CD4-positive, alpha-beta T cell treated with Interleukin-6 for 4 hours (primary cell): ENCODE measurements around the gene IQSEC3.
"Not testable (repeated sequence)": the region's sequence is repeated elsewhere in the genome, so short reads cannot be mapped to it uniquely, and the experiment has no call there.

Source experiments
- DNase-seq: peaks from one replicate; pipeline ENCODE4 v3.0.0-alpha.2; 2020; ENCODE audit warnings: mixed read lengths

Gene IQSEC3

DNA sequence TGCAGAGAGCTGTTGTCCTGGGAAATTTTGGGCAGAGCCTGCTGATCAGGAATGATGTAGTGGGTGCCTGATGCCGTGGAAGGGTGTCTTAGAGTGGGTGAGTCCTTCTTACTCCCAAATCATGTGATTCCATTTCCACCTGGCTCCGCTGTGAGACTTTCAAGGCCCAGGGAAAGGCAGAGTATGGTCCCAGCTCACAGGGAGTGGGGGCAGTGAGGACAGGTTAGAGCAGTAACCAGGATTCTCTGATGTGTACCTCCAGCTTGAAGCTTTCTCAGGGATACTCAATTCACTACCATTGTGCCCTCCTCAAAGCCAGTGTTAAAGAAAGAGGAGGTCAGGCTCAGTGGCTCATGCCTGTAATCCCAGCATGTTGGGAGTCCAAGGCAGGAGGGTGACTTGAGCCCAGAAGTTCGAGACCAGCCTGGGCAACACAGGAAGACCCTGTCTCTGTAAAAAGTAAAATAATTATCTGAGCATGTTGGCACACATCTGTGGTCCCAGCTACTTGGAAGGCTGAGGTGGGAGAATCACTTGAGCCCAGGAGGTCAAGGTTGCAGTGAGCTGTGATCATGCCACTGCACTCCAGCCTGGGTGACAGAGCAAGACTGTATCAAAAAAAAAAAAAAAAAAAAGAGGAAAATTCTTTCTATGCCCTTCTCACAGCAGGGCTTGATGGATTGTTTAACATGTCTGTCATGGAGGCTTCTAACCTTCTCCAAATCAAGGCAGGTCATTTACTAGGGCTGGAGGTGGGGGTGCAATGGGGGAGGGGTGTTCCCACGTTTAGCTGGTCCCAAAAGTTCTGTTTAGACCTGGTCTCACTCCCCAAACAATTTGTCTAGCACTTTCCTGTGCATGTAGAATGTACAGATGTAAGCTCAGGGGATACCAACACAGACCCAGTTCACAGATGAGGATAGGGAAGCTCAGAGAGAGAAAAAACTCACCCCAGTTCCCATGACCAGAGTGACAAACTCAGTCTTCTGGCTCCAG lies 12.5 kb upstream of the IQSEC3 start:
- DNase-seq, result no peak

DNA sequence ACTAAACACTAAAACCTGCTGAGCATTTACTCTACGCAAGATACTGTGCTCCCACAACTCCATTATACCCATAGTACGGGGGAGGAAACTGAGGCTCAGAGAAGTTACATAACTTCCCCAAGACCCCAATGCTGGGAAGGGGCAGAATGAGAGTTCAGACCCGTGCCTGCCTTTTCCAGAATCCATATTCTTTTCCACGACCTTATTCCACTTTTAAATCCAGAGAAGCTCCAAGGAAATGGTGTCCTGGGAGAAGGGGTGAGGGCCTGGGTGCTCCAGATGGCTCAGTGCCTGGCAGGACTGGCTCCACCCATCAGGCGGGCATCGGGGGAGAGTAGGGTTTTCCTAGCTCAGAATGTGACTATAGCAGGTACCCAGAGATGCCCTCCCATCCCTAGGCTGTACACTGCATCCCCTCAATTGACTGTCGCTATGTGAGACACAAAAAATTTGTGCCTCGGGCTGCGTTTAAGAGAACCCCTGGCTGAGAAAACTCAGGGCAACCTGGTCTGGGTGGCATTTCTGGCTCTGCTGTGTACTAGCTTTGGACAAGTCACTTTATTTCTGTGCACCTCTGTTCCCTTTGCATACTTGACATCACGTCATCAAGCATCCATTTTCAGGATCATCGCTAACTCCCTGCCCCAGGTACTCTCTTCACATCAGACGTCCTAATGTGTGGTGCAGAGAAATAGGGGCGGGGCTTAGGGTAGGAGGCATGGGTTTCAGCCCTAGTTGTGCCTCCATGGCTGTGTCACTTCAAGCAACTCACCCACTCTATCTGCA lies 11.6 kb upstream of the IQSEC3 start:
- no peak for DNase-seq

DNA sequence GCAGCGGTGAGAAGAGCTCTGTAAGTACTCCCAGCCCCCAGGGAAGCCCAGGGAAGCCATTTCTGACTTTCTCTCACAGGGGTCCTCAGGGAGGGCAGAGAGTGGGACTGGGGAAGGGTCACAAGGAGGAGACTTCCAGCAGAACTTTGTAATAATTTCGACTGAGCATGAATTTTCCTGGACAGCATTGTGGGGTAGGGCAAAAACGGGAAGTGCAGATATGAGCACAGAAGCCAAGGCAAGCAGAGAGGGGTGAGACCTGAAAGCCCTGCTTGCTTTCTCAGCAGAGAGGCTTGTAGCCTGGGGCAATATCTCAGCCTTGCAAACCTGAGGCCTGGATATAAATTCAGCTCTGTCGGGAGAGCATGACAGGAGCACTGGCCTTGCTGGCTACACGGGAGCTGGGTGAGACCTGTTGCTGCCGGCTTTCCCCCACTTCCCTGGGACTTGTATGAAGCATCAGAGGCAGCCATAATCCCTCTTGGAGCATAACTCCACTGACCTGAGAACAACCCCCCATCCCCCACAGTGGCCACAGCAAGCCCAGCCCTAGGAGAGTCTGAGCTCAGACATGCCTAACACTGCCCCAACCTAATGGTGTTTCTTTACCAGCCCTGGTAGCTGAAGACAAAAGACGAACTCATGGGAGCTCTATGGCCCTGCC lies 9.8 kb upstream of the IQSEC3 start:
- no peak for DNase-seq

DNA sequence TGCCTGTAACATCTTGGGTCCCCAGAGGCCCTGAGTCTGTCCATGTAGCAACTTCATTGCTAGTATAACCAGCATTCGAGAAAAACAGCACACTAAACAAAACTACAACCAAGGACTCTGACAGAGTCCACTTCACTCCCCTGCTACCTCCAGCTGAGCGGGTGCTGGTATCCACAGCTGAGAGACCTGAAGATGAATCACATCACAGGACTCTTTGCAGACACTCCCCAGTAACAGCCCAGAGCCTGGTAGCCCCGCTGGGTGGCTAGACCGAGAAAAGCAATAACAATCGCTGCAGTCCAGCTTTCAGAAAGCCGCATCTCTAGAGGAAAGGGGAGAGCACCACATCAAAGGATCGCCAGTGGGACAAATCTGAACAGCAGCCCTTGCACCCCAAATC lies 9.0 kb upstream of the IQSEC3 start:
- no peak for DNase-seq

DNA sequence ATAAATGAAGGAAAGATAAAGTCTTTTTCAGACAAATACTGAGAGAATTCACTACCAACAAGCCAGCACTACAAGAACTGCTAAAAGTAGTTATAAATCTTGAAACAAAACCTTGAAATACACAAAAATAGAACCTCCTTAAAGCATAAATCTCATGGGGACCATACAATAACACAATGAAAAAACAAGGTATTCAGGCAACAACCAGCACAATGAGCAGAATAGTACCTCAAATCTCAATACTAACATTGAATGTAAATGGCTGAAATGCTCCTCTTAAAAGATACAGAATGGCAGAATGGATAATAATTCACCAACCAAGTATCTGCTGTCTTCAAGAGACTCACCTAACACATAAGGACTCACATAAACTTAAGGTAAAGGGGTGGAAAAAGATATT lies 7.7 kb upstream of the IQSEC3 start:
- DNase-seq, result no peak

DNA sequence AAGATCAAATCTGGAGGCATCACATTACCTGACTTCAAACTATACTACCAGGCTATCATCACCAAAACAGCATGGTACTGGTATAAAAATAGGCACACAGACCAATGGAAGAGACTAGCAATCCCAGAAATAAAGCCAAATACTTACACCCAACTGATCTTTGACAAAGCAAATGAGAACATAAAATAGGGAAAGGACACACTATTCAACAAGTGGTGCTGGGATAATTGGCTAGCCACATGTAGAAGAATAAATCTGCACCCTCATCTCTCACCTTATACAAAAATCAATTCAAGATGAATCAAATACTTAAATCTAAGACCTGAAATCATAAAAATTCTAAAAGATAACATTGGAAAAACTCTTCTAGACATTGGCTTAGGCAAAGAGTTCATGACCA lies 4.7 kb upstream of the IQSEC3 start:
- not testable (repeated sequence) for DNase-seq

DNA sequence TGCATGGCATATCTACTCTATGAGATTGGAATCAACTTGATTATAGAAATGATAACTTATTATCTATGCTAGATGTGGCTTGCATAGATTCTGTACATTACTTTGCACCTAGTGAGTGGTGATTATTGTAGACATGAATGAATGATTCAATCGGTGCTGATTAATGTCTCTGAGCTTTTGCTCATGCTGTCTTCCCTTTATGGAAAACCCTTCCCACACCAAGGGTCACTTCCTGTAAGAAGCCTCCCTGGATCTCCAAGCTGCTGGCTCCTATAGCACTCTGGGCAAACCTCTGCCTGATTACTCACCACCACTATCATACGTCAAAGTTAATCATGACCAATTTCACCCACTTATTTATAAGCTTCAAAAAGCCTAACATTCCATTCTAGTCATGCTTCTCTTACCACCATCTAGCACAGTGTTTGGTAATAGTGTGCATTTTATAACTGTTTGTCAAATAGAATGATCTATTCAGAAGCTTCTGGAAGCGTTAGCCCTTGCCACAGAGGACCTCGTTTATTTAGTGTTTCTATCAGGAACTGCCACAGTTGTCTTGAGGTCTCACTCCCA lies 990 bp upstream of the IQSEC3 start:
- DNase-seq, result not testable (repeated sequence)

DNA sequence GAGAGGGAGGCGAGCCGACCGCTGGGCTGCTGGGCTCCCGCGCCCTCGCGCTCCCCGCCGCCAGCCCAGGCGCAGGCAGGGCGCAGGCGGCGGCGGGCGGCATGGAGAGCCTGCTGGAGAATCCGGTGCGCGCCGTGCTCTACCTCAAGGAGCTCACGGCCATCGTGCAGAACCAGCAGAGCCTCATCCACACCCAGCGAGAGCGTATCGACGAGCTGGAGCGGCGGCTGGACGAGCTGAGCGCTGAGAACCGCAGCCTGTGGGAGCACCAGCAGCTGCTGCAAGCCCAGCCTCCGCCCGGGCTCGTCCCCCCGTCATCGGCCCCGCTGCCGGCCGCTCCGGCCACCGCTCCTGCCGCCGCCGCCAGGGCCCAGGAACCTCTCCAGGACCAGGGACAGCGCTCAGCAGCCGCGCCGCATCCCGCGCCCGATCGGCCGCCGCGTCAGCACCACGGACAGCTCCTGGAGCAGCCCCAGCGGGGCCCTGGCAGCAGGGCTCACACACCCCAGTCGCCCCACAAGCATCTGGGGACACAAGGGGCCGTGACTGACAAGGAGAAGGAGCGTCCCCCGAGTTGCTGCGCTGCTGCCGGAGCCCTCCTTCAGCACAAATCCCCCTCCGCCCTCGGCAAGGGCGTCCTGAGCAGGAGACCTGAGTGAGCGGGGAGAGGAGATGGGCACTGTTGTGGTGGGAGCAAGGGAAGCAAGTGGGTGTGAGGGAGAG lies 376 bp downstream of the IQSEC3 start:
- not testable (repeated sequence) for DNase-seq

DNA sequence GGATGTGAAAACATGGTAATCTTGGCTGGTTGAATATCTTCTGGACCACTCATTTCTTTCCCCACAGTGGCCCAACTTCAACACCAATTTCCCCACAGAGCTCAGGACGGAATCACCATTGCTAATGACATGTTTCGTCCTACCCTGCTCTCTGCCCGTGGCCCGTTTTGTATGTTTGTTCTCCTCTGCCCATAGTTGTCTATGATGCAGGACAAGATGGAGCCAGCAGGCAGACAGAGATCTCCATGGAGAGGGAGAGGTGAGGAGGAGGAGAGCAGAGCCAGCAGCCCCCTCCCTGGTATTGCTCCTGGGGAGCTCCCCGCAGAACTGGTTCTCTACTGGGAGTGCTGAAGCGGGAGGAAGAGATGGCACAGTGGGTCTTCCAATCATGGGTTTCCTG lies 3.1 kb downstream of the IQSEC3 start:
- DNase-seq, result not testable (repeated sequence)

DNA sequence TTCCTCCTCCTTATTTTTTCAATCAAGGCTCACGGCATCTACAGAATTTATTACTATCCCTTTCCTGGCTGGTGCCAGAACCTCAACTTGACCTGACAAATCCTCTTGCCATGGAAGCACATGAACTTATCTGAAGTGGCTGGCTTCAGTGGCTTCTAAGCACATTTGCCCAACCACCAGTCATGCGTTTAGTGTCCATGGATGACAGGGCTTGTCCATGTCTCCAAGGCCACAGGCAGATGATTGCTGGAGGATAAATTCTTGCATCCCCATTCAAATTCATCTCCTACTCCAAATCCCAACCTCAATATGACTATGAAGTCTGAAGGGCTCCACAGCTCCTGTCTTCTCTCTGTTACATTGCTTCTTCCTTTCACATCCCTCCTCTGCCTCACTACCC lies 4.0 kb downstream of the IQSEC3 start:
- not testable (repeated sequence) for DNase-seq

DNA sequence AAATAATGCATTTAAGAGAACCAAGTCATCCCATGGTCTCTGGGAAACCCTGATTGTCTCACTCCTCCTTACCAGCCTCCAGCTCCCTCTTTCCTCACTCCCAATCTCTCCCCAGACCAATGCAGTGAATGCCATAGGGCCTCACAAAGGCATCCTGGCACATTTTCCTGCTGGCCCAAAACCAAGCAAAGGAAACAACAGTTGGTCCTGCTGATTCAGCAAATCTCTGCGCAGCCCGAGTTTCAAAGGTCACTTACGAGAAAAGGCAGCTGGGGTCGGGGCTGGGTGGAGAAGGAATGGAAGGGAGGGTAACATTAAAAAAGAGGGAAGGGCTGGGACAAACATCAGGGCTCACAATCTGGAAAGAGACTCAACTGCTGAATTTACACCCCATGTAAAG lies 5.5 kb downstream of the IQSEC3 start:
- not testable (repeated sequence) for DNase-seq

DNA sequence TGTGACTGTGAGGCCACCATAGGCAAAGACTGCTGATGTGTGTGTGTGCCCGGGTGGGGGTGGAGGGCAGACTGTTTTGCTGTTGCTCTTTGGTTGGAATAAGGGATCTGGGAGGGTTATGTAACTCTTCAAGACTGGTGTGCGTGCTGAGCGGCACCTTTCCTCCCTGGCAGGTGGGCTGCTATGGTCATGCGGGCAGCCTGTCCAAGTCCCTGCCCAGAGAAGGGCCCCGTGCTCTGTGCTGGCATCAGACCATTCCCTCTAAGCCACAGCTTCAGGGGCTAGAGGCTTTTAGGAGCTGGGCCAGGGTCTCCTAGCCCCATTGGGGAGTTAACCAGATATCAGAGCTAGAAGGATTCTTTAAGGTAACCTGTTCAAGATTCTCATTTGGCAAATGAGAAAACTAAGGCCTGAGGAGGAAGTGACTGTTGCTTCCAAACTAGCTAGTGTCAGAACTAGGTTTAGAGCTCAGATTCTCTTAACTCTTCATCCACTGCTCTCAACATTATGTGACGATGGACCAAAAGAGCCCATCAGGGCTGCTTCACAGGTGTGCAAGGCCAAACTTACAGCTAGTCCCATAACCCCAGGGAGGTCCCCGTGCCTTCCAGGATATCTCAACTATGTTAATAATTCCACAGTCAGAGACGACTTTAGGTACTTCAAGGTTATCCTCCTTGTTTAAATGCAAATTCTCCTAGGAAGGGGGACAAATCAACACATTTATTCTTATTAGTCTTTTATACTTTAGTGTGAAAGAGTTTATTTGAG lies 8.0 kb downstream of the IQSEC3 start:
- not testable (repeated sequence) for DNase-seq

DNA sequence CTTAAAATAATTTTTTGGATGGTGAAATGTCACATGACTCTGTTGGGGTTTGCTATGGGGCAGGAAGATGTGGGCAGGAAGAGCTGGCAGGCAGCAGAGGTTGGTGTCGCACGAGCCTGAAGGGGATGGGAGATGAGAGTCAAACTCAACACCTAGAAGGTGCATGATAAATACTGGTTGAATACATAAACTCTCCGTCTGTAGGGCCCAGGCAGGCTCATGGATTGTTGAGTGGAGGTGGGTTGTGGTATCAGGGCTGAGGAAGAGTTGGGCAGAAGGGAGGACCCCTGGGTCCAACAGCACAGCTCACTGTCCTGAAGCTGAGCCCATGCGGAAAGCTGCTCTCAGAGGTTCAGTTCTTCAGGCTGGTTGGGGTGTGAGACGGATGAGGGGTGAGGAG lies 9.0 kb downstream of the IQSEC3 start:
- not testable (repeated sequence) for DNase-seq

DNA sequence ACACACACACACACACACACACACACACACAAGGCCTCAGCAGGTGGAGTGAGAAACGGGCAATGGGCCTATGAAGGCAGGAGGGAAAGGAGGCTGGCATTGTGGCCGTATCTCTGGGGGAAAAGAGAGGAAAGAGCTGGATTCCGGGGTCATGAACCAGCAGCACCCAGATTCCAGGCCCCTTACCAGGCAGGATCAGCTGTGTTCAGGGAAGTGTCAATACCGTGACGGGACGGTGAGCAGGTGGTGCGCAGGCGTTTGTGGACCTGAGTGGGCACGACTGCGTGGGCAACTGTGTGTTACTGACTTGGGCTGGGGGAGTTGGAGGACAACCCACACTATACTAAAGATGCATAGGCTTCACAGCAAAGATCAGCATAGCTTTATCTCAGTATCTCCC lies 9.5 kb downstream of the IQSEC3 start:
- DNase-seq, result not testable (repeated sequence)

DNA sequence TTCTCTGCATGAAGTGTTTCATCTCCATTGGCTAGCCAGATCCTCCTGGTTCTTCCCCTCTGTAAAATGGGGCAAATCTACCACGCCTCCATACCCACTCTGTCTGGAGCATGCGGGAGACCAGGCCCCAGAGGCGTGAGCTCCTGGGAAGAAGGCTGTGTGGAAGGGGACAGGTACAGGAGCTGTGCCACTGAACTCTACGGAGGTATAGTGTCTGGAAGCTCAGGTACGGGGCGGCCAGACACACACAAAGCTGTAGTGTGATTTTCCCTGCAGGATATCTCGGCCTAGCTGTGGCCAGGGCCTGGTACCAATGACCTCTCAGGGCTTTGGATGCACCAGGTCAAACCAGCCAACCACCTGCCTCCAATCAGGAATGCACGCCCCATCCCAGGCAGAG lies 10.0 kb downstream of the IQSEC3 start:
- DNase-seq, result not testable (repeated sequence)

DNA sequence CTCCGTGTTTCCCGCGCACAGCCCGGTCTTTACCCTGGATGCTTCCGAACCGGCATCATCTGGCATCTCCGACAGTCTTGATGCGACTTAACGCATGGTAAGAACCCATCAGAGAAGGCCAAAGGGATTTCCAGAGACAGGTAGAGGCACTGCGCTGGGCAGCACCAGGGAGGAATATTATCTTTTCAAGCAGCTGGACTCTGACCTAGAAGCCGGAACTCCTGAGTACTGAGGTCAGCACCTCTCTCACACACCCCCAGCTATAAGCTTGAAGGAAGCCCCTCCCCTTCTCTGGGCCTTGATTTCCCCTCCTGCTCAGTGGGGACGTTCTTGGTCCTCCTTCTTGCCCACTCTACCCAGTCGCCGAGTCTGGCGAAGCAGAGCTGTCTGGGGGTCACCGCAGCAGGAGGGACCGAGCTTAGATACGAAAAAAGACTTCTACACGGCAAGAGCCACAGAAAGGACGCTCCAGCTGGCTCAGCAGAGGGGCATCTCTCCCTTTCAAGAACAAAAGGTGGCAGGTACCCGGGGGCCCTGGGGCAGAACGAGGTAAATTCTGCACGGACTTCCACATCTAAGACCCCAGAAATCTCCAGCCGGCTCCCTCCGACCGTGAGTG lies 10.6 kb downstream of the IQSEC3 start:
- not testable (repeated sequence) for DNase-seq

DNA sequence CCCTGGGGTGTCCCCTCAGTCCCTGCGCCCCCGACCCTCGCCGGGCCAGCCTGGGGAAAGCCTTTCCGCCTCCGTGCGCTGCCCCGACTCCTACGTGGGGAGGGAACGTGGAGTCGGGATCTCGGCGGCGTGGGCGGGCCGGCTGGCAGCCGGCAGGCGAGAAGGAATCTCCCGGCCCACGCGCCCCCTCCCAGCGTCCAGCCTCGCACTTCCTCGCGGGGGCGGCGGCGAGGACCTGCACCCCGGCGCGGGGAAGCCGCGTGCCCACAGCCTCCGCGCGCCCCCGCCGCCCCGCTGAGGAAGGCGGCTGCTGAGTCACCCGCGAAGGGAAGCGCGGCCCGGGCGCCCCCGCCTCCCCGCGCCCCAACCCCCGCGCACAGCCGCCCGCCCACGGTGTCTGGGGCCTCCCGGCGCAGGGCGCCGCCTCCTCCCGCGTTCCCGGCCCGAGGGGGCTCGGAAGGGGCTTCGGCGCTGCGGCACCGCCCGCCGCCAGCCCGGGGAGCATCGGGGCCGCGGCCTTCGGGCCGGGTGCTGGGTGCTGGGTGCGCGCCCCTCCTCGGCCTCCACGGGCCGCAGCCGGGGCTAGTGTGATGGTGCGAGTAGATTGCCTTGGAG lies 11.3 kb downstream of the IQSEC3 start:
- not testable (repeated sequence) for DNase-seq

DNA sequence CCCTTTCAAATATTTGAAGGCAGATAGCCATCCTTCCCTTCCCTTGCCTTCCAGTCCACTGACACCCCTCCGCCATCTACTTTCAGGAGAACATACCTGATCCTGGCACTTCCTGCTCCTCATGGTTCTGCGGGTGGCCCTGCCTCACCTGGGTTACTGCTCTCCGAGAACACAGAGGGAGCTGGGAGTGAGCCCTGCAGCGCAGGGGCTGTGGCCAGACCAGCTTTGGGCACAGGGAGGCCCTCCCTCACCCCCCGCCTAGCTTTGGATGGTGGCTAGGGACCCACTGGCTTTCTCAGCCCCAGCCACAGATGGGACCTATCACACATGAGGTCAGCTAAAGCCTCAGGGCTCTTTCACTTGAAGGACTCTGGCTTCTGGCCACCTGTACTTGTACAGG lies 12.4 kb downstream of the IQSEC3 start:
- no peak for DNase-seq

DNA sequence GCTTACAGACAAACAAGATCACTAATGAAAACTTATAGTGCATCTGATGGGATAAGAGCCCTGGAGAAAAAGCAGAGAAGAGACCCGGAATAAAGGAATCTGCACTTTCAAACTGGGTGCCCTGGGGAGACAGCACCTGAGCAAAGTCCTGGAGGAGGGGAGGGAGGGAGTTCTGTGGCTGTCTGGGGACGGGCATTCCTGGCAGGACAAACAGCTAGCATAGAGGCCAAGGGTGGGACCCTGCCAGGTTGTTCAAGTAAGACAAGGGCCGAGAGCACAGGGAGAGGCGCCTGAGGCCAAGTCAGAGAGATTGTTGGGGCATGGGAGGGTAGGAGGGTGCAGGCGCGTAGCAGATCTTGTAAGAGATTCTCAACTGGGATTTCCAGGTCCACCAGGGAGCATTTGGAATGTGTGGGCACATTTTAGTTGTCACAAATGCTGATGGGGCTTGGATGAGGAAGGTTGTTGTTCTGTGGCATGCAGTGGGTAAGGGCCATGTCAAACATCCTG lies 14.2 kb downstream of the IQSEC3 start:
- no peak for DNase-seq

DNA sequence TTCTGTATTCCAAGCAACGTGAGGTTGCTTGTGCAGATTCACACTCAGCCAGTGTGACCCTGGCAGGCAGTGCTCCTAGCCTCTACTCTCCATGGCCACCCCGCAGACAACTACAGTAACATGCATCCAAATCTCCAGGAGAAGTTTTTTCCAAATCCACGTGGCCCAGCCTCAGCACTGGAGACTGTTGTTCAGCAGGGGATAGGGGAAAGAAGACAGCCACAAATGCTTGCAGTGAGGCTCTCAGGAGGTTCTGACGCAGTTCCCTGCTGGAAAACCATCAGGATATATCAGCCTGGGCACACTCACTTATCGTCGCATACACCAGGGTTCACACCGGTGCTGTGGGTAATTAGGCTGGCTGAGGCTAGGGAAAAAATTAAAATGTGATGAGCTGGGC lies 16.2 kb downstream of the IQSEC3 start:
- no peak for DNase-seq
